NCI-H1694 (cell line): Measurements from ENCODE around the gene CLEC4G.
"Not testable (repeated sequence)": the region's sequence is repeated elsewhere in the genome, so short reads cannot be mapped to it uniquely, and the experiment has no call there.

Source experiments
- DNase-seq: peaks from one replicate; lab custom pipeline; 2025; lab: John Stamatoyannopoulos, UW

The CLEC4G gene, protein sequence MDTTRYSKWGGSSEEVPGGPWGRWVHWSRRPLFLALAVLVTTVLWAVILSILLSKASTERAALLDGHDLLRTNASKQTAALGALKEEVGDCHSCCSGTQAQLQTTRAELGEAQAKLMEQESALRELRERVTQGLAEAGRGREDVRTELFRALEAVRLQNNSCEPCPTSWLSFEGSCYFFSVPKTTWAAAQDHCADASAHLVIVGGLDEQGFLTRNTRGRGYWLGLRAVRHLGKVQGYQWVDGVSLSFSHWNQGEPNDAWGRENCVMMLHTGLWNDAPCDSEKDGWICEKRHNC

DNA sequence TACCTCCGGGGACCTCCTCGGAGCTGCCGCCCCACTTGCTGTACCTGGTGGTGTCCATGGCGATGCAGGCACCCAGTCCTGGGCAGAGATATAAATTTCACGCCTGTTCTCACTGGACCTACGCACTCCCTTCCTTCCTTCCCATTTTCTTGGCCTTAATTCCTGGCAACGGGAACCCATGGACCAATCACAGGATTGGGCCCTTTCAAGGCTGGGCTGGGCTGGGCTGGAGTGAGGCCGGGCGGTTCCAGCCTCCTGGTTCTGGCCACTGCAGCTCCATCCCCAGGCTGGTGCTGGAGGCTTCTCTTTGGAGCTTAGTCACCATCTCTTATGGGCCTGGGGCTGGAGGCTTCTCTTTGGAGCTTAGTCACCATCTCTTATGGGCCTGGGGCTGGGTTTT is at the start of gene CLEC4G:
CLEC4G (minus strand) TSS at position 66 of the 400 bp plus-strand sequence; CDS start at position 58, 8 bp downstream.
- no peak for DNase-seq

DNA sequence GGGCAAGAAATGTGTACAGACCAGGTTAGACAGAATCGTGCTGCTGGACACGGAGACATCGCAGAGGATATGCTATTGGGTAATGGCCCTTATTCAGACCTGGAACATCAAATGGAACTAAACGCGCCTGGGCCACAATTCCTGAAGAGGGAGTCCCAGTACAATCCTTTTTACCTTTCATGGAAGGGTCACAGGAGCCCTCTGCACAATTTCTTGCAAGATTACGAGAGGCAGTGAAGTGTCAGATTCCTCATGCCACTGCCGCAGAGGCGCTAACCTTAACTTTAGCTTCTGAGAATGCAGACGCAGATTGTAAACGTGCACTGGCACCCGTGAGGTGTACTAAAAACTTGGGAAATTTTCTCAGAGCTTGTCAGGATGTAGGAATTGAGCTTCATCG is 49.2 kb upstream of the CLEC4G start:
- no peak for DNase-seq

DNA sequence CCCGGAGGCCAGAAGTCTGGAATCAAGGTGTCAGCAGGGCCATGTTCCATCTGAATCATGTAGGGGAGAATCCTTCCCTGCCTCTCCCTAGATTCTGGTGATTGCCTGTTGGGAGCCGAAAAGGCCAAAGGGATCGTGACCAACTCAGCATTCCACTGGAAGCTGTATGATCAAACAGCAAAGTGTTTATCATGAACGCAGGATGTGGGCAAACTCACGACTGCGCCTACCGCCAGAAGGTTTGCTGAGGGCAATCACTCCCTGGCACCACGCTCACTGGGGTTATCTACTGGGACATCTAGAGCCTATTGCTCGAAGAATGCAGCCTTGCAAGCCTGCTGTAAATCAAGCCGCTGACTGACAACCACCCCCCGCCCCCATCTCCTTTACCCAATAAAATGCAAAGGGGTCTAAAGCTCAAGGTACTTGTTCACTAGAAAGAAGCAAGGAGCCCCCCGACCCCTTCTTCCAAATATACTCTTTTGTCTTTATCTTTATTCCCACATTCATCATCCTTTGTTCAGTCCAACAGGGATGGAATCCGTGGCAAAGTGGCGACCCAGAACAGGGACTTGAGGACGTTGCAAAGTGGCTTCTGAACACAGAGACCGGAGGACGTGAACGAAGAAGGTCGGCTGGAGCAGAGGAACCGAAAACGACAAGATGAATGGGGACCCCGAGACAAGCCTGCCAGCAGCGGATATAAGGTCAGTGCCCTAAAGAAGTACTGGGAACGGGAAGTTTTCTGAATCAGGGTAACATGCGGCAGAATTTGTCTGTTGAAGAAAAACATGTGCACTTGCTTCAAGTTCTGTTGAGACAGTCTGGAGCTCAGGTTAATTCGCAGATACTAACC is 47.9 kb upstream of the CLEC4G start:
- DNase-seq: no peak

DNA sequence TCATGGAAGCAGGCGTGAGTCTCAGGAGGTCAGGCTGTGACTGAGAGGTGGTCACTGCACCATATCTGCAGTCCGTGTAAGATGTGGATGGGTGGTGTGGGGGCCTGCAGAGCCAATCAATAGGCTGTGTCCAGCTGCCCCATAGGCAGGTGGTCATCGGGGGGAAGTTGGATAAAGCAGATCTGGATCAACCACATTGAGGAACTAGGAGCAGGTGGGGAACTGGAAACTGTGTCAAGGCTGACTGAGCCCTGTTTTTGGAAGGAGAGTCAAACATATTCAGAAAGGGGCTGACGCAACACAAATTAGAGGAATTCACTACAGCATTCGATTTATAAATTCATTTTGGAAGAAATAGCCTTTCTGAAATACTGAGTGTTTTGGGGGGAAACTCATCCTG is 46.2 kb upstream of the CLEC4G start:
- no peak for DNase-seq

DNA sequence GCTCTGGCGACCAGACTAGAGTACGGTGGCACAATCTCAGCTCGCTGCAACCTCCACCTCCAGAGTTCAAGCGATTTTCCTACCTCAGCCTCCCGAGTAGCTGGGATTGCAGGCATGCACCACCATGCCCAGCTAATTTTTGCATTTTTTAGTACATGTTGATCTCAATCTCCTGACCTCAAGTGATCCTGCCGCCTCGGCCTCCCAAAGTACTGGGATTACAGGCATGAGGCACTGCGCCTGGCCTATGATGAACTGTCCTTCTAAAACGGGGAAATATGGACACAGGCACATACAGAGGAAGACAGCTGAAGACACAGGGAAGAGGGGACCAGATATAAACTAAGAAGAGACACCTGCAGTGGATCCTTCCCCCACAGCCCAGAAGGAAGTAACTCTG is 43.9 kb upstream of the CLEC4G start:
- DNase-seq: no peak

DNA sequence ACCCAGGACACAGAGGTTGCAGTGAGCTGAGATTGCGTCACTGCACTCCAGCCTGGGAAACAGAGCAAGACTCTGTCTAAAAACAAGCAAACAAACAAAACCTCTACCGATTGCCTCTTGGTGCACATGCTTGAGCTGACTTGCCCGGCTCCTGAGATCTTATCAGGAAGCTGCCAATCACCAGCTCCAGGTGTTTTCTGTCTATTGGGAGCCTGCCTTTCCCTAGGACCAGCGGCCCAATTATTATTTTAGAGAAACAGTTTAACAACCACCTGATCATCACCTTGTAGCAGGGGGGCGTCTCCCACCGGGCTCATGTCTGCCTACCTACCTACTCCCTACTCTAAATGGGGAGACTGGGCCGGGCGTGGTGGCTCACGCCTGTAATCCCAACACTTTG is 41.9 kb upstream of the CLEC4G start:
- no peak for DNase-seq

DNA sequence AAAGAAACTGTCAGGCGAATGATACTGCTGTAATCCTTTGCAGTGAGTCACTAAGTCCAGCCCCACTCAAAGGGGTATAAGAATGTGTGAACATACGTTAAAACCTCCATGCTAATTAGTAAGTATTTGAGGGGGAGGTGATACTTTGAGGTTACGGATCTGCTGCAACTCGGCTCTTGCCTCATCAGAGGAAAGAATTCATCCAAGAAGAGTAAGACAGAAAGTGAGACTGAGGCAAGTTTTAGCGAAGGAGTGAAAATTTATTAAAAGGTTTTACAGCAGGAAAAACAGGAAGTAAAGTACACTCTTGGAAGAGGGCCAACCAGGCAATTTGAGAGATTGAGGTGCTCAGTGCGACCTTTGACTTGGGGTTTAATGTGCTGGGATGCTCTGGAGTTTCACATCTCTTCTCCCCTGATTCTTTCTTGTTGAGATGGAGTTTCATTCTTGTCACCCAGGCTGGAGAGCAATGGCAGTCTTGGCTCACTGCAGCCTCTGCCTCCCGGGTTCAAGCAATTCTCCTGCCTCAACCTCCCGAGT is 40.9 kb upstream of the CLEC4G start:
- DNase-seq: no peak

DNA sequence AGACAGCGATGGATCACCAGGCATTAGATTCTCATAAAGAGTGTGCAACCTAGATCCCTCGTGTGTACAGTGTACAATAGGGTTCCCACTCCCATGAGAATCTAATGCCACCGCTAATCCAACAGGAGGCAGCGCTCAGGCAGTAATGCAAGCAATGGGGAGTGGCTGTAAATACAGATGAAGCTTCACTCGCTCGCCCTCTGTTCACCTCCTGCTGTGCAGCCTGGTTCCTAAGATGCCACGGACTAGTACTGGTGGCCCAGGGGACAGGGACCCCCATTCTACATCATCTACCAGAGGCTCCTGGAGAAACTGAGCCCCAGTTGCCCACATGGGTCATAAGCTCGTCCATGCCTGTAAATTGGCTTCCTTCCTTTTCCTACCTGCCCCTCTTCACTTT is 39.2 kb upstream of the CLEC4G start:
- DNase-seq: no peak

DNA sequence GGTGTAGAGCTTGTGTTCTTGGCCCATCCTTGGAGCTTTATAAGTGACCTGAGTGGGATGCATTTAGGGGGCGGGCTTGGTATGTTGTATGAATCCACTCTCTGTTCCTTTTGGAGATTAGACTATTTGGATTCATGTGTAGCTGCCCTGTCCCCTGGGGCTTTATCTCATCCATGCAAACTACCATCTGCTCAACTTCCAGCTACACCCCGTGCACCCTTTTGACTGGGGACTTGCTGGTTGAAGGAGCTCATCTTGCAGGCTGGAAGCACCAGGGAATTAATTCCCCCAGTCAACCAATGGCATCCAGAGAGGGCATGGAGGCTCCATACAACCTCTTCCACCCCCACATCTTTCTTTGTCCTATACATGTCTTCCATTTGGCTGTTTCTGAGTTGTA is 37.3 kb upstream of the CLEC4G start:
- no peak for DNase-seq

DNA sequence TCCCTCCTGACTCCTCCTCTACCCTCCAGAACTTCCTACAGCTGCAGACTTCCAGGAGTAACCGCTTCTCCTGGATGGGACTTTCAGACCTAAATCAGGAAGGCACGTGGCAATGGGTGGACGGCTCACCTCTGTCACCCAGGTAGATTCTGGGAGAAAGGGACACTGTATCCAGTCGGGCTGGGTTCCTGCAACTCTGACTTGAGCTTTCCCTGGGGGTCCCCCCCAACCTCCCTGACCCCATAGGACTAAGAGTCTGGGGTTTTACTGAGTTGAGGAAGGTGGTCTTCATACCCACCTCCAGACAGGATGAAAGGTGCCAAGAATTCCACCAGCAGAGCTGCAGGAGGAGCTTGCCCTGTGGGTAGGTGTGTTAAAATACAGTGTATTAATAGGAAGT is 35.6 kb upstream of the CLEC4G start:
- DNase-seq: no peak

DNA sequence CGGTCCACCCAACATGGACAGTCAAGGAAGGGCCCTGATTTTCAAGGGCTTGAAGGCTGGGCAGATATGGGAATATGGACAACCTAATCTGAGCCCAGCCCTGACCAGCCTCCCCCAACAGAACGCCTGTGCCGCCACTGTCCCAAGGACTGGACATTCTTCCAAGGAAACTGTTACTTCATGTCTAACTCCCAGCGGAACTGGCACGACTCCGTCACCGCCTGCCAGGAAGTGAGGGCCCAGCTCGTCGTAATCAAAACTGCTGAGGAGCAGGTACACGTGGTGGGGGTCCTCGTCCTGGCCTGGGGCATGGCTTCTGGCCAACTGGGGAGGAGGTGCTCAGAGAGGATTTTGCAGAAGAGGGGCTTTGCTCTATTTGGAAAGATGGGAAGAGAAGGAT is 34.6 kb upstream of the CLEC4G start:
- DNase-seq: no peak

DNA sequence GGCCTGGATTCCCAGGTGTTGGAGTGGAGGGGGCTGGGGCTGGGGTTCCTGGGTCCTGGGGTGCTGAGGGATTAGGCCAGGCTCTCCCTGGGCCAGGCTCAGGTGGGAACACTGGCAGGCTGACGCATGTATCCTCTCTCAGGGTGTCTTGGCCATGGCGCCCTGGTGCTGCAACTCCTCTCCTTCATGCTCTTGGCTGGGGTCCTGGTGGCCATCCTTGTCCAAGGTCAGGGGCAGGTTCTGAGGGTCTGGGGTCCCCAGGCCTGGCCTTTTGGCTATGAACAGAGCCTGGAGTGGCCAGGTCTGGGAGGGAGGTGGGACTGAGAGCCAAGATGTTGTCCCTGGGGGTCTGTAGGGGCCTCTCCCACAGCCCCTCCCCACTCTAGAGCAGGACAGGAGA is 33.1 kb upstream of the CLEC4G start:
- DNase-seq: not testable (repeated sequence)

DNA sequence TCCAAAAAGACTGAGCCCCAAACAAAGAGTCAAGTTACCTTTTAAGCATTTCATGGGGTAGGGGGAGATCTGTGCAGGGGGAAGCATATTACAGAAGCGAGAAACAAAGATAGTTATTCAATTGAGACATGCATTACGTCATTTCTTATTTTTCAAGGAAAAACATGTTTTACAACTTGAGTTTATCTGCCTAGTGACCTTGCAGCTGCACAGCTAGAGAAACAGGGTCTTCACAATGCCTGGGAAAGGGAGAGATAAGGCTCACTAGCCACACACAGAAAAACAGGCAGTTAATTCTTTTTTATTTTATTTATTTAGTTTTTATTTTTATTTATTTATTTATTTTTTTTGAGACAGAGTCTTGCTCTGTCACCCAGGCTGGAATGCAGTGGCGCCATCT is 32.2 kb upstream of the CLEC4G start:
- DNase-seq: not testable (repeated sequence)

DNA sequence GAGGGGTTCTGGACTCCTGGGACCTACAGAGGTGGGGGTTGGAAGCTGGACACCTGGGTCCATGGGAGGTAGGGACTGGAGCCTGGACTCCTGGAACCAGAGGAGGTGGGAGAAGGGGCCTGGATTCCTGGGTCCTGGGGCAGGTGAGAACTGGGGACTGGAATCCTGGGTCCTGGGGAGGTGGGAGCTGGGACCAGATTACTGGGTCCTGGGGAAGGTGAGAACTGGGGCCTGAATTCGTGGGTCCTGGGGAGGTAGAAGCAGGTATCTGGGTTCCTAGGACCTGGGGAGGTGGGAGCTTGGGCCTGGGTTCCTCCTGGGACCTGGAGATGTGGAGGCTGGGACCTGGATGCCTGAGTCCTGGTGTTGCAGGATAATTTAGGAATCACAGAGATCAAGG is 31.8 kb upstream of the CLEC4G start:
- DNase-seq: no peak

DNA sequence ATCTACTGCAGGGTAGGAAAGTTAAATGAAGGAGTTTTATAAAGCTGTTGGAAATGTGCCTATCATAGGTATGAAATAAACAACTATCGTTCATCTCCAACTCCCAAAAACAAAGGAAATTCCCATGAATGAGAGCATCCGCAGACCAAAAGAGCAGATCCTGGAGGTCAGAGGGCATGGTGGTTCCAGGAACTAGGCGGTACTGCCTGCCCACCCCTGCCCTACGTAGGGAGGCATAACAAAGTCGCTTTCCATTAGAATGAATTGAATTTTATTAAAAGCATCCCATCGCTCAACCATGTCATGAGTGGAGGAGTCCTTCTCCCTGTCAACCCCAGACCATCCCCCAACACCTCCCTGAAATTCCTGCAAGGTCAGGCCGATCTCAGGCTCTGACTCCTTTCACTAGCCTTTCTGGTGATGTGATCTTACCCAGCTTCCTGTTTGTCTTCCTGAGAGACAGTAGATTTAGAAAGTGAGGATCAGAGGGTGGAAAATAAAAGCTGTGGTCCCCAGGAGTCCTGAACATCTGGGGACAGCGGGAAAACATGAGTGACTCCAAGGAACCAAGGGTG is 30.9 kb upstream of the CLEC4G start, which contains the start of gene CLEC4M:
CLEC4M (plus strand) TSS at position 525 of the 575 bp plus-strand sequence; CDS start at position 549, 24 bp downstream.
- DNase-seq: no peak

DNA sequence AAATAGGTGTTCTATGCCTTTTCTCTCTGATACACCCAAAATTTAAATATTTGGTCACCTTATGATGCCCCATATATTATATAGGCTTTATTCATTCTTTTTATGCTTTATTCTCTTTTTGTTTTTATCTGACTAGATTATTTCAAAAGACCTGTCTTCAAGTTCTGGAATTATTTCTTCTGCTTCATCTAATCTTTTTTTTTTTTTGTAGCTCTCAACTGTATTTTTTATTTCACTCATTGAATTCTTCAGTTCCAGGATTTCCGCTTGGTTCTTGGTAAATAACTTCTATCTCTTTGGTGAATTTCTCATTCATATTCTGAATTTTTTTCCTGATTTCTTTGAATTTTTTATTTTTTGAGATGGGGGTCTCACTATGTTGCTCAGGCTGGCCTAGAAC is 27.2 kb upstream of the CLEC4G start:
- DNase-seq: no peak

DNA sequence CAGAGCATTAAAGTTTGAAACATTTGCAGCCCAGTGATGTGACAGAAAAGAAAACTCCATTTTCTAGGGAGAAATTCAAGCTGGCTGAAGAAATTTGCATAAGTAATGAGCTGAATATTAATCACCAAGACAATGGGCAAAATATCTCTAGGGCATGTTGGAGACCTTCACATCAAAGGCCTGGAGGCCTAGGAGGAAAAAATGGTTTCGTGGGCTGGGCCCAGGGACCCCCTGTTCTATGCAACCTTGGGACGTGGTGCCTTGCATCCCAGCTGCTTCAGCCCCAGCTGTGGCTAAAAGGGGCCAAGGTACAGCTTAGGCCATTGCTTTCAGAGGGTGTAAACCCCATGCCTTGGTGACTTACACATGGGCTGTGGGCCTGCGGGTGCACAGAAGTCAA is 25.4 kb upstream of the CLEC4G start:
- DNase-seq: no peak

DNA sequence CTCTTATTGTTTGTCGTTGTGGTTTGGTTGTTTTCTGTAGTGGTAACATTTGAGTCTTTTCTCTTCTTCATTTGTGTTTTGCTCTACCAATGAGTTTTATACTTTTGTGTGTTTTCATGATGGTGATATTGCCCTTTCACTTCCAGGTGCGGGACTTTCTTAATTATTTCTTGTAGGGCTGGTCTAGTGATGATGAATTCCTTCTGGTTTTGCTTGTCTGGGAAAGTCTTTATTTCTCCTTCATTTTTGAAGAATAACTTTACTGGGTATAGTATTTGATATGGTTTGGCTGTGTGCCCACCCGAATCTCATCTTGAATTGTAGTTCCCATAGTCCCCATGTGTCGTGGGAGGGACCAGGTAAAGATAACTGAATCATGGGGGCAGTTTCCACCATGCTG is 24.3 kb upstream of the CLEC4G start:
- DNase-seq: no peak

DNA sequence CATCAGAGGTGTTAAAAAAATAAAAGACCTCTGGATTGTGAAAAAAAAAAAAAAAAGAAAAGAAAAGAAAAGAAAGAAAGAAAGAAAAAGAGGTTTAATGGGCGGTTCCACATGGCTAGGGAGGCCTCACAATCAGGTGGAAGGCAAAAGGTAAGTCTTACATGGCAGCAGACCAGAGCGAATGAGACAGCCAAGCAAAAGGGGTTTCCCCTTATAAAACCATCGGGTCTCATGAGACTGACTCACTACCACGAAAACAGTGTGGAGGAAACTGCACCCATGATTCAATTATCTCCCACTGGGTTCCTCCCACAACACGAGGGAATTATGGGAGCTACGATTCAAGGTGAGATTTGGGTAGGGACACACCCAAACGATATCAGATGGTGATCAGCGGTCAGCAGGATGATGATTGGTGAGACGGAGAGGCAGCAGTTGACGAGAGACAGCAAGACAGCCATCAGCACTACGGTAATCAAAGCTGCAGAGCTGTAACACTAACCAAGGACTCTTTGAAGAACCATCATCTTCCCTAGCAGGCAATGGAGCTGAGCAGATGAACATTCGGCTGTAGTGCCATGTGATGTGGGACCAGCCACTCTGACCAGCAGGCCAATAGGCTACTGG is 19.4 kb upstream of the CLEC4G start:
- no peak for DNase-seq

DNA sequence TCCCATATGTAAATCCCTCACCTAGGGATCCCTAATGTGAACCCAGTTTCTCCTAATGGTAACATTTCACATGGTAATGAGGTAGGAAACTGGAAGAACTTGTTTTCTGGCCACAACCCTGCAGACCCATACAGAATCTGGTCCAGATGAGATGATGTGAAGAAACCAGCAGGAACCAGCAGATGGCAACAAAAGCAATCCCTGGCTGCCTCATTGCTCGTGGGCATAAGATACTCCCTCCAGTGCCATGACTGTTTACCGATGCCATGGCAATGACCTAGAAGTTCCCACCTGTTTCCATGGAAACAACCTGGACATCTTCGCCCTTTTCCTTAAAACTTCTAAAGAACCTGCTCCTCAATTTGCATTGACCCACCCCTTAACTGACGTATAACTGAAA is 16.8 kb upstream of the CLEC4G start:
- no peak for DNase-seq

DNA sequence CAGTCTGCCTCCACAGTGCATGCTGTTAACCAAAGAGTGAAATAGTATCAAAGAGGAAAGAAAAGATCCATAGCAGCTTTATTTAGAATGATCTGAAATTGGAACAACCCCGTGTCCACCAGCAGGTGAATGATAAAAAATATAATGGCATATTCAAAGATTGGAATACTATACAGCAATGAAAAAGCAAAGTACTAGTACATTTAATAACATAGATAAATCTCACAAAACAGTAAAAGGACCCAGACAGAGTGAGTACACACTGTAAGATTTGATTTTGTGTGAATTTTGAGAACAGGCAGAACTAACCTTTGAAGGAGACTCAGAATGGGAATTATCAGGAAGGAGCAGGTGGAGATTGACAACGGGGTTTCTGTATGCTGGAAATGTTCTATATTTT is 16.3 kb upstream of the CLEC4G start:
- DNase-seq: no peak
